Prostate gland (tissue), 2 donors: ENCODE results near the gene ZNF550. TPM values are rescaled to one million over a fixed set of nuclear protein-coding genes. Genes with fewer than 3 reads are reported as not detected.

Source experiments
- DNase-seq: peaks from one replicate; pipeline ENCODE4 v3.0.0-alpha.2; 2019; ENCODE audit warnings: low spot score
- H3K27ac ChIP-seq, 2 donors: fragments of 200-600 bp; sonication (generic); 2 replicates each; pipeline ENCODE4 v1.5.1; 2017 to 2019
- H3K27me3 ChIP-seq: fragments of 200-600 bp; sonication (generic); replicated peaks from 2 replicates; pipeline ENCODE4 v1.5.1; 2019; ENCODE audit not compliant: insufficient read depth
- H3K36me3 ChIP-seq, 2 donors: fragments of 200-600 bp; sonication (generic); 1 replicate in 1 of 2; 2 replicates in 1 of 2; pipeline versions ENCODE4 v1.5.1 to v1.8.1; 2017 to 2019
- H3K4me1 ChIP-seq: fragments of 200-600 bp; sonication (generic); replicated peaks from 2 replicates; pipeline ENCODE4 v1.5.1; 2019
- H3K4me3 ChIP-seq, 2 donors: fragments of 200-600 bp; sonication (generic); 2 replicates each; pipeline ENCODE4 v1.5.1; 2017 to 2019
- H3K9me3 ChIP-seq: fragments of 200-600 bp; sonication (generic); 2 replicates; pipeline ENCODE4 v1.5.1; 2017
- CTCF ChIP-seq, 4 experiments: fragments of 200-600 bp in 2 of 4; fragments of 450-650 bp in 2 of 4; sonication (generic) in 2 of 4; IDR thresholded peaks; 1 replicate in 3 of 4; 2 replicates in 1 of 4; pipeline ENCODE4 v1.5.1; 2016 to 2019; ENCODE audit warnings: antibody characterized with exemption in 4 of 4, mild to moderate bottlenecking in 2 of 4, moderate library complexity in 2 of 4
- POLR2A ChIP-seq: fragments of 450-650 bp; IDR thresholded peaks from one replicate; pipeline ENCODE4 v1.6.1; 2016; ENCODE audit warnings: antibody characterized with exemption, mild to moderate bottlenecking
- POLR2AphosphoS5 ChIP-seq: sonication (generic); formaldehyde crosslinking; IDR thresholded peaks from one replicate; pipeline ENCODE4 v1.6.1; 2017; ENCODE audit warnings: antibody characterized with exemption
- WGBS: methylation state at CpG from one replicate; pipeline ENCODE4 v1.1.5; 2018; 5-methylcytosine and 5-hydroxymethylcytosine counted together
- intact Hi-C: fragments of 100-400 bp; cut with DNase I; formaldehyde crosslinking; loops from one replicate; pipeline ENCODE4 v1.14.2; 2022
- total RNA-seq, 2 donors: library from RNA; depleted of rRNA; stranded (reverse); fragments of >200 nt; gene quantifications; one replicate each; pipeline ENCODE4 v1.1.0, GENCODE V29; 2016

The ZNF550 gene
- total RNA-seq, 2 donors from 2014 or later = 8.5 to 12.8 TPM

GRCh38 chr19:57572415-57572947 is 12.8 kb upstream of the ZNF550 start:
- intact Hi-C loops = loop anchor here (10.0 kb wide), 1 partner anchor 582 kb away; the partner anchor contains the start of gene ZNF329
- Histone ChIP-seq H3K9me3 (peaks cover 12% of the 10 kb centered on the region), H3K36me3 (peaks cover 12 to 47% of the 10 kb centered on the region in 2 donors), H3K4me1 (no peaks in the 10 kb centered on the region), H3K27ac (no peak overlapping the region), H3K4me3 (no peak overlapping the region), H3K27me3 (no peaks in the 10 kb centered on the region)
- WGBS = 97% methylated on average over 3 of the region's 3 CpGs
- no peak for DNase-seq
- no peak for TF ChIP-seq POLR2AphosphoS5
- no peak for TF ChIP-seq CTCF (IDR thresholded peaks at IDR 0.05)
- no peak for TF ChIP-seq POLR2A

GRCh38 chr19:57570707-57571106 is 11.0 kb upstream of the ZNF550 start:
- Histone ChIP-seq H3K27ac (no peak overlapping the region), H3K4me1 (no peaks in the 10 kb centered on the region), H3K9me3 (peaks cover 12% of the 10 kb centered on the region), H3K36me3 (peaks cover 12 to 39% of the 10 kb centered on the region in 2 donors), H3K27me3 (no peaks in the 10 kb centered on the region), H3K4me3 (no peak overlapping the region)
- TF ChIP-seq POLR2AphosphoS5 (no peak), POLR2A (no peak), CTCF (IDR thresholded peaks at IDR 0.05) (no peak)
- intact Hi-C loops = loop anchor here (10.0 kb wide), 1 partner anchor 584 kb away; the partner anchor contains the start of gene ZNF329
- DNase-seq = no peak

GRCh38 chr19:57566396-57567265 is 7.0 kb upstream of the ZNF550 start:
- no peak for TF ChIP-seq CTCF (IDR thresholded peaks at IDR 0.05)
- TF ChIP-seq POLR2A = no peak
- TF ChIP-seq POLR2AphosphoS5 = no peak
- Histone ChIP-seq H3K36me3 (no peaks in the 10 kb centered on the region), H3K4me1 (no peaks in the 10 kb centered on the region), H3K9me3 (no peaks in the 10 kb centered on the region), H3K27me3 (no peaks in the 10 kb centered on the region), H3K4me3 (no peak overlapping the region), H3K27ac (no peak overlapping the region)
- intact Hi-C loops = no loop called here
- DNase-seq = no peak
- 55% methylated on average over 7 of the region's 7 CpGs for WGBS

- DNase-seq = no peak
- Histone ChIP-seq H3K27ac (no peak overlapping the region), H3K9me3 (no peaks in the 10 kb centered on the region), H3K4me1 (no peaks in the 10 kb centered on the region), H3K4me3 (no peak overlapping the region), H3K27me3 (no peaks in the 10 kb centered on the region), H3K36me3 (no peaks in the 10 kb centered on the region)
- 55% methylated on average over 1 of the region's 1 CpG for WGBS
- TF ChIP-seq POLR2A (no peak), POLR2AphosphoS5 (no peak), CTCF (IDR thresholded peaks at IDR 0.05) (no peak)
- intact Hi-C loops = no loop called here
Measured at GRCh38 chr19:57563547-57563946, 3.9 kb upstream of the ZNF550 start.
